Smooth muscle cell of the brain vasculature (primary cell): ENCODE data around the gene HLA-DMA.

Source experiments
- DNase-seq: peaks from one replicate; pipeline ENCODE4 v3.0.0-alpha.2; 2012; ENCODE audit warnings: low read depth, low spot score

Gene HLA-DMA

GRCh38 chr6:32932132-32932868 is 20.6 kb downstream of the HLA-DMA start:
- DNase-seq = no peak

- DNase-seq = no peak
These were observed 21.7 kb downstream of the HLA-DMA start for GRCh38 chr6:32931211-32931610.

DNA sequence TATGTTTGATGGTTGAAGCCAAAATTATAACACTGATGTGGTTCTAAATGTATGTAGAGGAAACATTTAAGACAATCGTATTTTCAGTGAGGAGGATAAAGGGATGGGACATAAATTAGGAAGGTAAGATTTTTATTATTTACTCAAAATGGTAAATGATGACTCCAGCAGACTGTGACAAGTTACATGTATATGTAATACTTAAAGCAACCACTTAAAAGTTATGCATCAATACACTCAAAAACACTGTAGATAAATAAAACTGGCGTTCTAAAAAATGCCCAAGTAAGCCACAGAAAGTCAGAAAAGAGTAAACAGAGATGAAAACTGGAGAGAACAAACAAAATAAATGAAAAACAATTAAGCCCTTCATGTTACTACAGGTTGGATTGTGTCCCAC is 30.8 kb downstream of the HLA-DMA start:
- no peak for DNase-seq

- DNase-seq = no peak
These were observed 32.2 kb downstream of the HLA-DMA start for GRCh38 chr6:32920715-32921114.

DNA sequence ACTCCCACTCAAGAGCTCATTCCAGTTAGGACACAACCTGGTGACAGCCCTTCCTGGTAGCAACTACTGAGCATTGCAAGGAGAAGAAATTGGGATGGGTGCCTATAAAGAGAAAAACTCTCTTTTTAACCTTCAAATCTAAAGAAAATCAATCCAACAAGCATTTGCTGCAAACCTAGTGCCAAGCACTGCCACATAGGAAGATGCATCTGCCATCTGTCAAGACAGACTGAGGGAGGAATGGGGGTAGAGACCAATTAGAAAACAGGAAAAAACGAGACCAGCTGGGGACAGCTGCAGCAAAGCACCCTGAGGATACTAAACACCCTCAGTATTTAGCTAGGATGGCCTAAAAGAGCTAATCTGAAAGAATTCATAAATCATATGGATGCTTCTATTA is 39.9 kb downstream of the HLA-DMA start:
- DNase-seq = no peak

DNA sequence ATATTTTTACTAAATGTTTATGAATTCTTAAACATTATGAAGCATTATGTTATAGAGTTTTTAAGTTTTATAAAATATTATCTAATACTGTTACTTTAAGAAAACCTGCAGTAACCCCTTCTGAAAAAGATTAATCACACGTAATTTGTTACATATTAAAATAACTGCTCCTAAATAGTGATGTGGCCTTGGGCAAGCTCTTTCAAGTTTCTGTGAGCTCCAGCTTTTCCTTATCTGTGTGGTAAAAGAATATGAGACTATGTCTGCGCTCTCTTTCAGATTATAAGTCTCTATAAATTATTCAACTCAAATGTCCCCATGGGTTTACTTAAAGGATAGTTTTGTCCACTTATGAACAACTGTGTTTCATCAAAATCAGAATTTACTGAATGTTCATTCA is 44.0 kb downstream of the HLA-DMA start:
- no peak for DNase-seq

- no peak for DNase-seq
These were observed 46.4 kb downstream of the HLA-DMA start for GRCh38 chr6:32906539-32906938.

DNA sequence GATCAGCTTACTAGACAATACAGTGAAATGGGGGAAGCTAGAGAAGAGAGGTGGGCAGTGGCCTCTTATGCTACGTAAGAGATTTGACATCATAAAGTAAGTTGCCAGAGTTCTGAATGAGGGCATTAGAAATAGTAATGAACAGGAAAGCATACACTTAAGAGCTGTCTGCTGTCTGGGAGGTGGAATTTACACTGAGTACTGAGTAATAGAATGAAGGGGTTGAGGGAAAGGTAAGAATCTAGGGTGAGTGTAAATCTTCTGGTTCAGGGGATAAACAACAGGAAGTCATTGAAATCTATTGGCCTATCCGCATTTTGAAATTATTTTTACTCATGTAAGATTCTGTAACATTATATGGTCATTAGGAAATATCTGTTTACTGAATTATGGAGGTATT is 47.8 kb downstream of the HLA-DMA start:
- DNase-seq = no peak

DNA sequence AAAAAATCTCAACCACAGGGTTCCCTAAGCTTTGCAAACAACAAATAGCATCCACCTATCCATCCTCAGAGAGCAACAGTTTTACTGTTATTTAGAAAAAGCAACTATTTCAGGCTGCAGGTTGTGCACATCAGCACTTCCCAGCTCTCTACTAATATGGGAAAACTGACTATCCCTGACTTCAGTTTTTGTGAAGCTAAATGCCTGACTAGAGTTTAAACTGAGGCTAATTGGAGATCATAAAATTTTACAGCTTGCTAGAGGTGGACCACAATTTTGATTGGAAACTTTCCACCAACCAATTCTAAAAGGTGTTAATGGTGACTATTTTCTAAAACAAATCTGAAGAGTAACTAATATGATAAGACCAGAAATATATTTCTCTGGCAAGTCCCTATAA is 48.9 kb downstream of the HLA-DMA start:
- DNase-seq = no peak
